GM06990 (cell line): Measurements from ENCODE around the gene ELK4.

Experiments used
- DNase-seq: peaks from one replicate; pipeline ENCODE4 v3.0.0-alpha.2; 2011; ENCODE audit not compliant: insufficient read length; ENCODE audit errors: extremely low read depth
- H3K27me3 ChIP-seq: replicated peaks from 2 replicates; pipeline ENCODE4 v1.6.0; 2011; ENCODE audit warnings: low read length; ENCODE audit not compliant: control insufficient read depth, insufficient read depth
- H3K36me3 ChIP-seq: 2 replicates; pipeline ENCODE4 v1.5.1; 2011; ENCODE audit warnings: low read length; ENCODE audit not compliant: control insufficient read depth, insufficient read depth
- H3K4me3 ChIP-seq: replicated peaks from 2 replicates; pipeline ENCODE4 v1.5.1; 2011; ENCODE audit warnings: low read depth, mild to moderate bottlenecking, control low read depth, low read length
- TF ChIP-seq, protein P1 (sequence below): IDR thresholded peaks from 2 replicates; pipeline ENCODE4 v1.5.1; 2011; ENCODE audit warnings: low read length, control low read depth, mild to moderate bottlenecking, inconsistent platforms; ENCODE audit not compliant: insufficient read depth, poor library complexity, severe bottlenecking

The ELK4 gene

DNA sequence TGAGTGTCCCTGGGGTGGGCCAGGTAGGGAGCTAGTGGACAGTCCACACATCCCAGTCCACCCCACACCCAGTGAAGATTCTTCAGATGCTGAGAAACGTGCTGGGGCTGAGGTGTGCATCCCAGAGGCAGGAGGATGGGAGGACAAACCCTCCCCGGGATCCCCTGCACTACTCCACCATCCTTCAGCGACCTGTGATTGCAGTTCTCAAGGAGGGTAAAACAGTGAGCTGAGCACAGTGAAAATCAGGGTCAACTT, 51.0 kb downstream of the ELK4 start:
- no peak for DNase-seq
- Histone ChIP-seq H3K27me3 (peaks cover 5% of the 10 kb centered on the region), H3K4me3 (no peak overlapping the region), H3K36me3 (no peaks in the 10 kb centered on the region)
- TF ChIP-seq, protein P1, sequence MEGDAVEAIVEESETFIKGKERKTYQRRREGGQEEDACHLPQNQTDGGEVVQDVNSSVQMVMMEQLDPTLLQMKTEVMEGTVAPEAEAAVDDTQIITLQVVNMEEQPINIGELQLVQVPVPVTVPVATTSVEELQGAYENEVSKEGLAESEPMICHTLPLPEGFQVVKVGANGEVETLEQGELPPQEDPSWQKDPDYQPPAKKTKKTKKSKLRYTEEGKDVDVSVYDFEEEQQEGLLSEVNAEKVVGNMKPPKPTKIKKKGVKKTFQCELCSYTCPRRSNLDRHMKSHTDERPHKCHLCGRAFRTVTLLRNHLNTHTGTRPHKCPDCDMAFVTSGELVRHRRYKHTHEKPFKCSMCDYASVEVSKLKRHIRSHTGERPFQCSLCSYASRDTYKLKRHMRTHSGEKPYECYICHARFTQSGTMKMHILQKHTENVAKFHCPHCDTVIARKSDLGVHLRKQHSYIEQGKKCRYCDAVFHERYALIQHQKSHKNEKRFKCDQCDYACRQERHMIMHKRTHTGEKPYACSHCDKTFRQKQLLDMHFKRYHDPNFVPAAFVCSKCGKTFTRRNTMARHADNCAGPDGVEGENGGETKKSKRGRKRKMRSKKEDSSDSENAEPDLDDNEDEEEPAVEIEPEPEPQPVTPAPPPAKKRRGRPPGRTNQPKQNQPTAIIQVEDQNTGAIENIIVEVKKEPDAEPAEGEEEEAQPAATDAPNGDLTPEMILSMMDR: no peak

DNA sequence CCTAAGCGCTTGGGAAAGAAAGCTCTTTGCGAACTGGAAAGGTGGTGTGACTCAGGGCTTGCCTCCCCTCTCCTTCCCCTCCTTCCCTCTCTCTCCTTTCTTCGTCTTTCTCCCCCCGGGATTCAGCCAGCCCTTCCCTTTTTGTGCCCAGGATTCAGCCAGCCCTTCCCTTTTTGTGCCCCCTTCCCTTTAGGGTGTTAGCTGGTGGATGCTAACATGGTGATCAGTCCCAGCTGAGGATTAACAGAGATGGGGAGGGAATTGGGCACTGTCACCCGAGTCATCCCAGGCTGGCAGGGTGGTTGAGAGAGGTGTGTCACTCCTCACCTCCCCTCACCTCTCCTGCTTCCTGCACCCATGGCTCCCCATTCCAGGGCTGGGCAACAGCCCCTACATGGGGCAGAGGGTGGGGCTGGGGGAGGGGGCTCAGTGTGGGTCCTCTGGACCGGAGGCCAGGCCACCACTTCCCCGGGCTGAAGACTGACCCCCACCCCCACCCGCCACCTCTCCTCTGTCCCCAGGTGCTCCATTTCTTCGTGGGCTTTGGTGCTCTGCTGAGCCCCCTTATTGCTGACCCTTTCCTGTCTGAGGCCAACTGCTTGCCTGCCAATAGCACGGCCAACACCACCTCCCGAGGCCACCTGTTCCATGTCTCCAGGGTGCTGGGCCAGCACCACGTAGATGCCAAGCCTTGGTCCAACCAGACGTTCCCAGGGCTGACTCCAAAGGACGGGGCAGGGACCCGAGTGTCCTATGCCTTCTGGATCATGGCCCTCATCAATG, 51.5 kb downstream of the ELK4 start:
- H3K27me3 ChIP-seq: peaks cover 5% of the 10 kb centered on the region
- H3K4me3 ChIP-seq: no peak overlapping the region
- TF ChIP-seq, protein P1: no peak
- DNase-seq: no peak
- H3K36me3 ChIP-seq: no peaks in the 10 kb centered on the region

DNA sequence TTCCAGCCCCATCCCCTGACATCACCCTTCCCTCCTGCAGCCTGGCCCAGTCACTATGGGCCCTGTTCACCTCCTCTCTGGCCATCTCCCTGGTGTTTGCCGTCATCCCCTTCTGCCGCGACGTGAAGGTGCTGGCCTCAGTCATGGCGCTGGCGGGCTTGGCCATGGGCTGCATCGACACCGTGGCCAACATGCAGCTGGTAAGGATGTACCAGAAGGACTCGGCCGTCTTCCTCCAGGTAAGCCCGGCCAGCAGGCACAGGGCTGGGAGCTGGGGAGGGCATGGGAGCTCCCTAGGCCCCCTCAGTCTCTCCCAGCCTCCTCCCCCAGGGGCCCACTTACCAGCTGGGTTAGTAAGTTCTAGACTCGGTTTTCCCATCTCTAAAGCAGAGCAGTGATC, 52.1 kb downstream of the ELK4 start:
- H3K4me3 ChIP-seq: no peak overlapping the region
- DNase-seq: no peak
- no peaks in the 10 kb centered on the region for H3K36me3 ChIP-seq
- H3K27me3 ChIP-seq: peaks cover 5% of the 10 kb centered on the region
- TF ChIP-seq, protein P1: no peak

DNA sequence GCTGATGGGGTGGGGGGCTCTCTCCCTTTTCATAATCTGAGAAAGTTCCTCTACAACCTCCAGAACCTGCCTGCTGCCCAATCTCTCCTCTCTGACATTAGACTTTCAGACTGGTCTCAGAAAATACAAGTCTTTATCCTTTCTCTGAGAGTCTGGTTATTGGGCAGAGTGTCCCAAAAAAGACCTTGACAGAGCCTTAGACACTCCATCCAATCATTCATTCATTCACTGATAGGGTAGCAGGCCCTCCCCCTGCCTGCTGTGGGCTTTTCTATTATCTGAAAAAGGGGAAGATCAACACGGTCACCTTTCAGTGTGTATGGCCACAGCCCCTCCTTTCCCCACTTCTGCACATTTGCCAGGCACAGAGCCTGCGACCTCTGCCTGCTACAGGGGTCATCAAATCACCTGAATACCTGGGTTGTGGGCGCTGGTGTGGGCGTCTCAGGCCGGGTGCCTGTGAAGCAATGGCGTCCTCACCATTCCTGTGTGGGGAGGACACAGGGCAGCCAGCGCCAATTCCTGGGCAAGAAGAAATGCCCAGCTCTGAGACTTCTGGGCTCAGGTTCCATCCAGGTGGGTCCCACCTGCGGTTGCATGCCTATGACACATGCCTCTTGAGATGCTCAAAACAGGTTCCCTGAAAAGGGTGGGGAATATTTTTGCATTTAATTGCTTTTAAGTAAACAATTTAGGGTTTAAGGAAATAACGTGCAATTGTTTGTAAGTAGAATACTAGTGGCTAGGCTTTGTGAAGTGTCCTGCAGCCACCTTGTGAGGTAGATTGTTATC, 52.8 kb downstream of the ELK4 start:
- DNase-seq: no peak
- no peaks in the 10 kb centered on the region for H3K36me3 ChIP-seq
- no peak overlapping the region for H3K4me3 ChIP-seq
- peaks cover 5% of the 10 kb centered on the region for H3K27me3 ChIP-seq
- TF ChIP-seq, protein P1: no peak

DNA sequence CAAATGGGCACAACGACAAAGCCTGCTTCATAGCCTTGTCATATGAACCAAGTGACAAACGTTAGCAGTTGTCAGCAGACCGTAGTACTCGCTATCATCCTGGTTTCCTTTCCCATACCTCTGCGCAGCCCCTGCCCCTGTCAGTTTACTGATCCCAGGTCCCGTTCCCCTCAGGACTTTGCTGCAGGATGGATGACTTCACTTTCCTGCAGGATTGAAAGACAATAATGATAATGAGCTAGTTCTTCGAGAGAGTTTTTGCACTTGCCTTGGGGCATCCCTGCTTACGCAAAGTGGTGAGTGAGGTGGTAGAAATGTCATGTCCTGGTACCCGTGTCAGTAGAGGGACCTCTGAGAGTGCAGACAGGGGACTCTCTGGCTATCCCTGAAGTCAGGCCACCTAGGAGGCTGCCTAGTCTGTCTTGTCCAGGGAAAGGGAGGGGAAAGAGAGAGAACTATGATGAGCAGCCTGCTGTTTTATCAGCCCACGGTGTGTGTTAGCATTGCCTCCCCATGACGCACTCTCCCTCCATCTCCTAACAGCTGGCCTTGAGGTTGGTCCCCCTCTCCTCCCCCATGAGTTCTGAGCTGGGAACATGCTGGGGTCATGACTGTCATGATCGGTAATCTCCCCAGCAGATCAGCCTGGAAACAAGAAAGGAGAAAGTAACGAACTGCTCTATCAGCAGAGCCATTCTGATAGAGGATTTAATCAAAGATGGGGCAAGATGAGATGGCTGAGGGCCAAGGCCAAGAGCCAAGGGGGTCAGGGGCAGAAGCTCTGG, 53.7 kb downstream of the ELK4 start:
- Histone ChIP-seq H3K36me3 (no peaks in the 10 kb centered on the region), H3K27me3 (peaks cover 5% of the 10 kb centered on the region), H3K4me3 (no peak overlapping the region)
- no peak for DNase-seq
- TF ChIP-seq, protein P1: no peak
